Left ventricle myocardium superior (tissue), 1 donor: ENCODE measurements around the gene EXOSC5. TPM values are rescaled to one million over a fixed set of nuclear protein-coding genes. Genes with fewer than 3 reads are reported as not detected.
A peak's percentile ranks its signal among the peaks of the same experiment; 100 is the strongest.

Source experiments
- ATAC-seq: fragments of 200-7000 bp; cut with Tn5 transposase; one replicate; pipeline ENCODE4 v1.9.1; 2020; ENCODE audit warnings: mild to moderate bottlenecking, moderate library complexity
- DNase-seq: peaks from one replicate; pipeline ENCODE4 v3.0.0-alpha.2; 2020
- intact Hi-C: fragments of 100-400 bp; cut with micrococcal nuclease; formaldehyde crosslinking; loops from one replicate; pipeline ENCODE4 v1.11.0; 2022
- total RNA-seq: library from RNA; stranded (reverse); fragmentation: NEBNext Ultra II Directional; extraction: Animal tissue kit (Norgen Biotek cat#: 25700); gene quantifications from one replicate; pipeline ENCODE4 v1.2.1, GENCODE V29; 2021
- donor health status: DM: no; HTN: yes; CAD: no; lungs with severe emphysema.

EXOSC5 gene
- total RNA-seq, 1 donor from 2014 or later: 14.4 TPM

- peak; percentile 29 for ATAC-seq
- intact Hi-C loops: no loop called here
- peak; percentile 73 for DNase-seq
These were observed 30.7 kb upstream of the EXOSC5 start for GRCh38 chr19:41427647-41428480.

- peak; percentile 84 for ATAC-seq
- peak; percentile 94 for DNase-seq
- intact Hi-C loops: no loop called here
These were observed 29.9 kb upstream of the EXOSC5 start, which contains the start of gene B3GNT8 for GRCh38 chr19:41426952-41427646. Gene B3GNT8, minus strand, starts transcription at chr19:41427374. Its CDS starts 596 bp downstream, at chr19:41426778.

DNA sequence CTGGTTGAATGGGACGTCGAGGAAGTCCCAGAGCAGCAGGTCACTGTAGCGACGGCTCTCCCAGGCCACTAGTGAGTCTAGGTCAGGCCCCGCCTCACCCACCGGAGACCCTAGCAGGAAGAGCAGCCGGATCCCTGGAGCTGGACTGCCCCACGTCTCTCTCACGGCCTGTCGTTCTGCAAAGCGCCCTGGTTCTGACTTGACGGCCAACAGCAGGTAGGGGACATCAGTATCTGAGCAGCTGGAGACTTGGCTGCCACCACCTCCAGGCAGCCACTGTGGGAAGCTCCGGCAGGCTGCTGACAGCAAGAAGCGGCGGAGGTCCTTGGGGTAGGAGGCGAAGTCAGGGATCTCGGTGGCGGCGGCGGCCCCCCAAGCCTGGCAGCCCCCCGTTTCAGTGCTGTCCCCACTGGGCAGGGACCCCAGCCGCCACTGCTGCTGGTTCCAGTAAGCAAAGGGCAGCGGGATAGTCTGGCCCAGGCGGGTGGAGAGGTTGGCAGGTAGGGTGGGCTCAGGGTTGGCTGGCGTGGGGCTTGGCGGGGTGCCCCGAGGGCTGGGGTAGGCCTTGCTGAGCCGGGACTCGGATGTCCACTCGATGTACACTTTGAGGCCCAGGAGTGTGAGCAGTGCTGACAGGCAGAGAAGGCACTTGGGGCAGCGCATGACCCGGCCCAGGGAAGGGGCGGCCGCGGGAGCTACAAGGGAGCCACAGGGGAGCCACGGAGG is 29.1 kb upstream of the EXOSC5 start:
- intact Hi-C loops: no loop called here
- ATAC-seq (peak; percentile 25), DNase-seq (peak; percentile 53)

DNA sequence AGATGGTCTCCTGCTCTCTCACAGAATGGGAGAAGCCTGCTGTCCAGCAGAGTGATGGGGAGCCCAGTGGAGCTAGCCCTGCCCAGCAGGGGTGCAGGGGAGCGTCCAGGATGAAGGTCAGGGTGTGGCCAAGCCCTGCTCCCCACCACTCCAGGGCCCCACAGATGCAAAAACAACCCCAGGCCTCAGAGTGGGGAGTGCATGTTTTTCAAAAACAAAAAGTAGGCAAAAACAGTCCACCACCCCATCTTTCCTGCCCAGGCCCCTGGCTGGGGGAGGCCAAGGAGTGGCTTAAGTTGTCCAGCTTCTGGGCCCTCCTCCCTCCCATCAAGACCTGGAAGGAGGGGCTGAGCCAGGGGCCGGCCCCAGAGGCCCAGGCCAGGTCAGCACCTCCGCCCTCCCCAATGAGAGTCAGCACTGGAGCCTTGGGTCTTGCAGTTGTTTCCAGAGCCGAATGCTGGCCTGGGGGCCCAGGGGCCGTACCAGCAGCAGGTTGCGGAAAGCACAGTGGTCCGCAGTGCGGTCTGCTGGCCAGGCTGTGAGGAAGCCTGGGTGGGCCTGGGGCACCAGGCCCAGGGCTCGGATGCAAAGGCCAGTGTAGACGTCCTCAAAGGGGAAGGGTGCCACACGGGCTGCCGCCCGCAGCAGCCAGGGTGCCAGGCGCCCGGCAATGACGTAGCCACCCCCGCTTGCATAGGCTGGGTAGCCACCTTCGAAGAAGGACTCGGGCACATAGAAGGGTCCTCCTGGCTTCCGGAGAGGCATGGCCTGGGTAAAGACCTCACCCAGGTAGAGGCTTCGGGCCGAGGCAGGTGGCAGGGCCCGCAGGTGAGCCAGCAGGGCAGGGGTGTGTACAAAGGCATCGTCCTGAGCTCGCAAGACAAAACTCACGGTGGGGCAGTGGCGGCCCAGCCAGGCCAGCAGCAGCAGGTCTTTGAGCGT is 28.3 kb upstream of the EXOSC5 start:
- ATAC-seq (no peak), DNase-seq (no peak)
- intact Hi-C loops: no loop called here

DNA sequence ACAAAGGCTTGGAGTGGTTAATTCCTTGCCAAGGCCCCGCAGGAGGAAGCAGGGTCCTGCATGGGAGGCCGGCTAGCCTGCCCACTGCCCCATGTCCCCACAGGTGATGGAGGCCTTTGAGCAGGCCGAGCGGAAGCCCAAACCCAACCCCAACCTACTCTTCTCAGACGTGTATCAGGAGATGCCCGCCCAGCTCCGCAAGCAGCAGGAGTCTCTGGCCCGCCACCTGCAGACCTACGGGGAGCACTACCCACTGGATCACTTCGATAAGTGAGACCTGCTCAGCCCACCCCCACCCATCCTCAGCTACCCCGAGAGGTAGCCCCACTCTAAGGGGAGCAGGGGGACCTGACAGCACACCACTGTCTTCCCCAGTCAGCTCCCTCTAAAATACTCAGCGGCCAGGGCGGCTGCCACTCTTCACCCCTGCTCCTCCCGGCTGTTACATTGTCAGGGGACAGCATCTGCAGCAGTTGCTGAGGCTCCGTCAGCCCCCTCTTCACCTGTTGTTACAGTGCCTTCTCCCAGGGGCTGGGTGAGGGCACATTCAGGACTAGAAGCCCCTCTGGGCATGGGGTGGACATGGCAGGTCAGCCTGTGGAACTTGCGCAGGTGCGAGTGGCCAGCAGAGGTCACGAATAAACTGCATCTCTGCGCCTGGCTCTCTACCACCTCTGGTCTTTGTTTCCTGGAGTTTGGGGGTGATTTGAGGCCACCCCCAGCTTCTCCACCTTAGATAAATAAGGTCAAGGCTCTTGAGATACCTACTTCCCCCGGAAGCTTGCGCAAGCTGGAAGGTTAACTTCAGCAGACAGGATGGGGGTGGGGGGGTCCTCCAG is 27.4 kb upstream of the EXOSC5 start:
- DNase-seq: no peak
- intact Hi-C loops: no loop called here

GRCh38 chr19:41422955-41423354 is 25.8 kb upstream of the EXOSC5 start:
- intact Hi-C loops: no loop called here
- ATAC-seq (no peak), DNase-seq (no peak)

More for the DNA sequence above, 27.4 kb upstream of the EXOSC5 start:
- no peak for ATAC-seq

GRCh38 chr19:41422456-41422855 is 25.3 kb upstream of the EXOSC5 start:
- DNase-seq (peak; percentile 49), ATAC-seq (peak; percentile 12)
- intact Hi-C loops: no loop called here

- no peak for DNase-seq
- intact Hi-C loops: no loop called here
- ATAC-seq: no peak
These were observed 24.8 kb upstream of the EXOSC5 start for GRCh38 chr19:41421973-41422372.

DNA sequence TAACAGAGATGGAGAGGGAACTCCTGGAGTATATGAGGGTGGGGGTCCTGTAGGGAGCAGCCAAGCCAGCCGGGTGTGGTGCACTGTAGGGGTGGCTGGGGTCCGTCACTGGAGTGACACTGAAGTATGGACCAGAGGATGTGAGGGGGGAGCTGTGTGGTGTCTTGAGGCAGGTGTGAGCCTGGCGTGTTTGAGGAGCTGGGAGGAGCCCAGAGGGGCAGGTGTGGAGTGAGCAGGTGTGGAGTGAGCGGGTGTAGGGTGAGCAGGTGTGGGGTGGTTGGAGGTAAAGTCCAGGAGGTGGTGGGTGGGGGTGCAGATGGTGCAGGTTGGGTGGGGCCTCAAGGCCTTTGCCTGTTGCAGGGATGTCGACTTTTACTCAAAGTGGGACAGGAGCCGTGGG is 24.2 kb upstream of the EXOSC5 start:
- intact Hi-C loops: no loop called here
- DNase-seq (no peak), ATAC-seq (no peak)

- DNase-seq: no peak
- ATAC-seq: peak; percentile 8
- intact Hi-C loops: no loop called here
These were observed 23.1 kb upstream of the EXOSC5 start for GRCh38 chr19:41420101-41420880.

GRCh38 chr19:41416194-41416674 is 19.1 kb upstream of the EXOSC5 start:
- intact Hi-C loops: no loop called here
- DNase-seq: no peak
- ATAC-seq: no peak

GRCh38 chr19:41415154-41415571 is 18.0 kb upstream of the EXOSC5 start:
- intact Hi-C loops: no loop called here
- ATAC-seq: no peak

GRCh38 chr19:41414461-41414860 is 17.3 kb upstream of the EXOSC5 start:
- DNase-seq: no peak
- intact Hi-C loops: no loop called here
- ATAC-seq: no peak

More at GRCh38 chr19:41415154-41415571, 18.0 kb upstream of the EXOSC5 start:
- DNase-seq: no peak

GRCh38 chr19:41413947-41414346 is 16.8 kb upstream of the EXOSC5 start:
- no peak for DNase-seq
- no peak for ATAC-seq
- intact Hi-C loops: no loop called here

GRCh38 chr19:41412953-41413352 is 15.8 kb upstream of the EXOSC5 start:
- ATAC-seq (no peak), DNase-seq (no peak)
- intact Hi-C loops: no loop called here

DNA sequence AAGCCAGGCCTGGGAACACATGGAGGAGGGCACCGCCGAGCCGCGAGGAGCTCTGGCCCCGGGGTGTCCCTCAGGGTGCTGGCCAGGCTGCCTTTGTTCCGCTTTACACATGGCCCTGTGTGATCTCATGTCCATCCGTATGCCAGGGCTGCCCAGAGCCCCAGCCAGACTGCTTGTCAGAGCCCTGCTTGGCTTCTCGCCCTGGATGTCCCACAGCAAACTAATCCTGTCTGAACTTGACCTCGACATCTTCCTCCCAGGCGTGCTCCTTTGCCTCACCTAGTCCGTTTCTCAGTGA is 14.8 kb upstream of the EXOSC5 start:
- peak; percentile 82 for ATAC-seq
- DNase-seq: peak; percentile 87
- intact Hi-C loops: no loop called here
